ENCODE data around the gene KLHL8. TPM values are rescaled to one million over a fixed set of nuclear protein-coding genes. Genes with fewer than 3 reads are reported as not detected.
A peak's percentile ranks its signal among the peaks of the same experiment; 100 is the strongest.

Gene KLHL8
- total and polyA plus RNA-seq, 2 donors (not counting 3 experiments of a cell fraction or from before 2014, with no cell fraction given), result 1.7 to 9.0 TPM

GRCh38 chr4:87114245-87115062 lies 106.0 kb downstream of the KLHL8 start:
- DNase-seq (ENCODE audit: low read depth, low spot score), result no peak
- dilution Hi-C loops (cut with MboI; ENCODE audit: extremely low pct_ligation_motif_present, low sequenced_read_pairs), result loop anchor here (25.0 kb wide), 1 partner anchor 202 kb away; no protein-coding TSS in a partner anchor
- no peaks in the 10 kb centered on the region for H3K9me1 ChIP-seq (replicated peaks; ENCODE audit: control insufficient read depth, extremely low read depth, insufficient read depth, low read length)
- H3K9ac ChIP-seq (replicated peaks; ENCODE audit: extremely low read depth, insufficient read depth, low read length), result no peak overlapping the region
- no peaks in the 10 kb centered on the region for H3K9me3 ChIP-seq (replicated peaks; ENCODE audit: control insufficient read depth, insufficient read depth, low read length)
- H2AFZ ChIP-seq (ENCODE audit: low read depth, low read length), result no peak overlapping the region
- intact Hi-C loops (cut with micrococcal nuclease), result no loop called here
- CTCF ChIA-PET, result interaction anchor here (0.6 to 3.8 kb wide), 4 partner anchors 10 to 192 kb away, joined by 3 to 20 read pairs (median 4); no protein-coding TSS in a partner anchor
- POLR2A ChIA-PET, result no interaction called here
- no peak overlapping the region for H3K4me2 ChIP-seq (ENCODE audit: insufficient read depth, low read length)
- H3K27ac ChIP-seq (ENCODE audit: insufficient read depth, low read depth, low read length), result no peak overlapping the region
- H3K79me2 ChIP-seq (ENCODE audit: control insufficient read depth, insufficient read depth, low read length), result peaks cover 4% of the 10 kb centered on the region
- H3K27me3 ChIP-seq (ENCODE audit: control insufficient read depth in 2 of 2, insufficient read depth in 2 of 2, low read length in 2 of 2), result no peaks in the 10 kb centered on the region
- FAIRE-seq, result no peak
- peaks cover 12 to 26% of the 10 kb centered on the region in 2 experiments for H3K36me3 ChIP-seq (ENCODE audit: control insufficient read depth in 2 of 2, extremely low read depth in 1 of 2, insufficient read depth in 2 of 2, low read length in 2 of 2)
- TSS peak; percentile 44 for BruUV-seq (replicated peaks)
- H3K4me3 ChIP-seq (replicated peaks in 1 of 3; ENCODE audit: insufficient read depth in 1 of 3, low read depth in 1 of 3, low read length in 3 of 3), result no peak overlapping the region
- H3K4me1 ChIP-seq (ENCODE audit: control insufficient read depth, extremely low read depth, insufficient read depth, low read length), result peaks cover 16% of the 10 kb centered on the region
- TF ChIP-seq MAX (IDR thresholded peaks at IDR 0.05; ENCODE audit: insufficient read depth, insufficient read length) (no peak), JUN (IDR thresholded peaks at IDR 0.05; ENCODE audit: borderline replicate concordance, insufficient read depth, insufficient read length, low read depth) (no peak), MYC (IDR thresholded peaks at IDR 0.05; ENCODE audit: low read depth, low read length) (no peak), POLR2A (IDR thresholded peaks at IDR 0.05; ENCODE audit: low read depth, low read length) (no peak), POLR2AphosphoS5 (IDR thresholded peaks at IDR 0.05; ENCODE audit: insufficient read depth, low read depth, low read length) (no peak), EZH2 (IDR thresholded peaks at IDR 0.05; ENCODE audit: borderline replicate concordance, low read depth, low read length, severe bottlenecking) (no peak), FOS (IDR thresholded peaks at IDR 0.05; ENCODE audit: borderline replicate concordance, insufficient read depth, low read length) (no peak)
- H4K20me1 ChIP-seq (replicated peaks; ENCODE audit: control insufficient read depth, extremely low read depth, insufficient read depth, low read length), result no peaks in the 10 kb centered on the region
